GM12872 (cell line): ENCODE data around the gene GLS2.
A peak's percentile ranks its signal among the peaks of the same experiment; 100 is the strongest.

ENCODE experiments used
- TF ChIP-seq, protein P1 (sequence below): IDR thresholded peaks from 3 replicates; pipeline ENCODE4 v1.5.1; 2011; ENCODE audit warnings: low read depth, mild to moderate bottlenecking, low read length, moderate library complexity; ENCODE audit not compliant: insufficient read depth

The GLS2 gene

DNA sequence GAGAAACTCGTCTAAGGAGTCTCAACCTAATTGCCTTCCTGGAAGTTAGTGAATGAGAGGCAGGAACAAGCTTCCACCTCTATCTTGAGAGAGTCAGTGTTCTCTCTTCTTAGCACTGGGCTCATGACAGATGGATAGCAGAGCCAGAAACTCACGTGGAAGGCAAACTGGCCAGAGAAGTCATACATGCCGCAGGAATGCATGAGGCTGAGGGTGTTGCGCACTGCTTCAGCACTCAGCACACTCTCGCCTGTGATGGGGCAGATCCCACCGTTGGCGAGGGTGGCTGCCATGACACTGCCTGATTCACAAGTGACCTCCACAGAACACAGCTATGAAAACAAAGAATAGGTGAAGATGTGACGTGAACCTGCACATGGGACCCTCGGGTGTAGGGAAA is 13.6 kb downstream of the GLS2 start:
- TF ChIP-seq, protein P1, sequence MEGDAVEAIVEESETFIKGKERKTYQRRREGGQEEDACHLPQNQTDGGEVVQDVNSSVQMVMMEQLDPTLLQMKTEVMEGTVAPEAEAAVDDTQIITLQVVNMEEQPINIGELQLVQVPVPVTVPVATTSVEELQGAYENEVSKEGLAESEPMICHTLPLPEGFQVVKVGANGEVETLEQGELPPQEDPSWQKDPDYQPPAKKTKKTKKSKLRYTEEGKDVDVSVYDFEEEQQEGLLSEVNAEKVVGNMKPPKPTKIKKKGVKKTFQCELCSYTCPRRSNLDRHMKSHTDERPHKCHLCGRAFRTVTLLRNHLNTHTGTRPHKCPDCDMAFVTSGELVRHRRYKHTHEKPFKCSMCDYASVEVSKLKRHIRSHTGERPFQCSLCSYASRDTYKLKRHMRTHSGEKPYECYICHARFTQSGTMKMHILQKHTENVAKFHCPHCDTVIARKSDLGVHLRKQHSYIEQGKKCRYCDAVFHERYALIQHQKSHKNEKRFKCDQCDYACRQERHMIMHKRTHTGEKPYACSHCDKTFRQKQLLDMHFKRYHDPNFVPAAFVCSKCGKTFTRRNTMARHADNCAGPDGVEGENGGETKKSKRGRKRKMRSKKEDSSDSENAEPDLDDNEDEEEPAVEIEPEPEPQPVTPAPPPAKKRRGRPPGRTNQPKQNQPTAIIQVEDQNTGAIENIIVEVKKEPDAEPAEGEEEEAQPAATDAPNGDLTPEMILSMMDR: no peak

DNA sequence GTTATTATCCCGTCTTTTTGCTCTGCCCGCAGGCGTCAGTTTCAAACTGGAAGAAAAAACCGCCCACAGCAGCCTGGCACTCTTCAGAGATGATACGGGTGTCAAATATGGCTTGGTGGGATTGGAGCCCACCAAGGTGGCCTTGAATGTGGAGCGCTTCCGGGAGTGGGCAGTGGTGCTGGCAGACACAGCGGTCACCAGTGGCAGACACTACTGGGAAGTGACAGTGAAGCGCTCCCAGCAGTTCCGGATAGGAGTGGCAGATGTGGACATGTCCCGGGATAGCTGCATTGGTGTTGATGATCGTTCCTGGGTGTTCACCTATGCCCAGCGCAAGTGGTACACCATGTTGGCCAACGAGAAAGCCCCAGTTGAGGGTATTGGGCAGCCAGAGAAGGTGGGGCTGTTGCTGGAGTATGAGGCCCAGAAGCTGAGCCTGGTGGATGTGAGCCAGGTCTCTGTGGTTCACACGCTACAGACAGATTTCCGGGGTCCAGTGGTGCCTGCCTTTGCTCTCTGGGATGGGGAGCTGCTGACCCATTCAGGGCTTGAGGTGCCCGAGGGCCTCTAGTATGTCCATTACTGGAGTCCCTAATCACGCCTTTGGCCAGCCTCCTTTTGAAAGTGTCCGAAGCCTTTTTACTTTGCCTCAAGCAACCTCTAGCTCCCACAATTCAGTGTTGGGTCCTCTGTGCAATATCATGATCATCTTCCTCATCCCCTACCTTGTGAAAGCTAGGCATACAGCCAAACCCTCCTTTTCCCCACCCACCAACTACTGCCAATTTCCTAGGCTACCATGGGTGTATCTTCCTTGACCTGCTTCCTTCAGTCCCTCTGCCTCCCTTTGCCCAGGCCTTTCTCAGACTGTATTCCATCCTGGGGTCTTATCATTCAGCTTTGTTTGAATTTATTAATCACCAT is 18.7 kb downstream of the GLS2 start:
- TF ChIP-seq, protein P1: no peak

DNA sequence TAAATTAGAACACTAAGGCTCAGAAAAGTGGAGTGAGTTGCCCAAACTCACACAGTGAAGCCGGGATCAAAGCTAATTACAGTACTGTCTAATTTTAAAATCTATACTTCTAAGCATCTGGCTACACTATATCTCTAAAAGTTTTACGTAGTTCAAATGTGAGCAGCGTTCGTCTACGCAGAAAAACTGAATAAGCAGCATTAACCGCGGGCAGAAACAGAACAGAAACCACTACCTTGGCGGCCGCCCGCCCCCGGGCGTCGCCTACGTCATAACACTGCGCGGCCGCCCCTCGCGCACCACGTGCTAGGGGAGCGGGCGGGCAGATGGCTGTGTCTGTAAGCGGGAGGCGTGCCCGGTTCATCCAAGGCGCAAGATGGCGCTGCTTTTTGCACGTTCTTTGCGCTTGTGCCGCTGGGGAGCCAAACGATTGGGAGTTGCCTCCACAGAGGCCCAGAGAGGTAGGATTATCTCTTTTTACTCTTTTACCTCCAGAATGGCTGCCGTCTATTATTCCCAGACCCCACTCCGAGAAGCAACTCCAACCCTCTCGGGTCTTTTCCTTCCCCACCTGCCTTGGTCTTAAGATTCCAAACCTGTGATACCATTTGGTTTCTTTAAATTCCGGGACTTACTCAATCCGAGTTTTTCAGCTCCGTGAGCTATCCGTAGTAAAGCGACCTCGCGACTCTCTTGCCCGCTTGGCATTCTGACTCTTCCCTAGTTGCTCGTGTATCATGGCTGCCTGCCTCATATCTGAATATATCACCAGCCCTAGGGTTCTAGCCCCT is 19.6 kb downstream of the GLS2 start, which contains the start of gene SPRYD4:
Gene SPRYD4 (plus strand): TSS at position 363 of the 791 bp plus-strand sequence. CDS start 14 bp downstream, at position 377.
- TF ChIP-seq, protein P1: peak; percentile 28; the same call in 2 of the 3 replicates

DNA sequence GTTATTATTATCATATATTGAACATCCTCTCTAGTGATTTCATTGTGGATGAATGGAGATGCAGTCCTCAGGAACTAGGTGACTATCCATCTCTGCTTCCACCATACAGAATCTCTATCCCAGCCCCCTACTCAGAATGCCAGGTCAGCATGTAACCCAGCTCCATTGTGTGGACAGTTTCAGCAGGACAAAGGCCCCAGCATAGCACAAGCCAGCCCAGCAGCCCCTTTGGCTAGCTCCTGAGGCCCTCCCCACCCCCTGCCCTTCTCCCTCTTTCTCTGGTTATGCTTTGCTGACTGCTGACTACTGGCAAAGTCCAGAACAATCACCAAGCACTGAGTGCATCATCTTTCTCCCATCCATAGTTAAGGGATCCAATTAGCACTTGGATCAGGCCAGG is 25.4 kb downstream of the GLS2 start:
- TF ChIP-seq, protein P1: no peak

DNA sequence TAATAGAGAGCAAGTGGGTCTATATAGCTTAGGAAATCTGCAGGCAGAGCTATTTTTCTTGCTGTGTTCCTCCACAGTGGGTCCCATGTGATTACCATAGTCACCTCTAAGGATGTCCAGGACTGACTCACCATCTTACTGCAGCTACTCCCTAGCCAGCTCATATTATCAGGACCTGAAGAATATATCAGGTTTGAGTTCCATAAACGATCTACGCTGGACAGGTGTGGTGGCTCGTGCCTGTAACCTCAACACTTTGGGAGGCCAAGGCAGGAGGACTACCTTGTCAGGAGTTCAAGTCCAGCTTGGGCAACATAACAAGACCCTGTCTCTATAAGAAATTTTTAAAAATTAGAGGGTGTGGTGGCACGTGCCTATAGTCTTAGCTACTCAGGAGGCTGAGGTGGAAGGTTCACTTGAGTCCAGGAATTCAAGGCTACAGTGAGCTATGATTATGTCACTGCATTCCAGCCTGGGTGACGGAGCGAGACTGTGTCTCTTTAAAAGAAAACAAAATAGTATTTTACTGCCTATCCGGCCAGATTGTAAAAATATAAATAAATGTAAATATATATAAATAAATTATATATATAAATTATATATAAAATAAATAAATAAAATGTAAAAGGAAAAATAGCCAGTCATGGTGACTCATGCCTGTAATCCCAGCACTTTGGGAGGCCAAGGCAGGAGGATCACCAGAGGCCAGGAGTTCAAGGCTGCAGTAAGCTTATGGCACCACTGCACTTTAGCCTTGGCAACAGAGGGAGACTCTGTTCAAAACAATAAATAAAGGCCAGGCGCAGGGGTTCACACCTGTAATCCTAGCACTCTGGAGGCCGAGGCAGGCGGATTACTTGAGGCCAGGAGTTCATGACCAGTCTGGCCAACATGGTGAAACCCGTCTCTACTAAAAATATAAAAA is 26.5 kb downstream of the GLS2 start:
- TF ChIP-seq, protein P1: no peak

DNA sequence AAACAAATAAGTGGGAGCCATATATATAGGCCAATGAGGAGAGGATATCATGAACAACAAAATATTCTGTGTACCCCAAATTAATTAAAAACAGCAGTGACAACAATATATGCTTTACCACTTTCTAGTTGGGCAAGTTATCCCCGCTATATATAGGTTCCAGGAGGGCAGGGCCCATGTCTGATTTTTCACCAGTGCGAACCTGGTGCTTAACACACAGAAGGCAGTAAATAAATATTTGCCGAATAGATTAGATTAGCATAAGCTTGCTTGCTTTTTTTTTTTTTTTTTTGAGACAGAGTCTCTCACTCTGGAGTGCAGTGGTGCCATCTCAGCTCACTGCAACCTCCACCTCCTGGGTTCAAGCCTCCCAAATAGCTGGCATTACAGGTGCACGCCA is 30.1 kb downstream of the GLS2 start:
- TF ChIP-seq, protein P1: no peak
